HepG2 (cell line): ENCODE data around the gene DNAAF8. TPM values are rescaled to one million over a fixed set of nuclear protein-coding genes. Genes with fewer than 3 reads are reported as not detected.
A peak's percentile ranks its signal among the peaks of the same experiment; 100 is the strongest.

Experiments
- ARNTL ChIP-seq: sonication (generic); formaldehyde crosslinking; IDR thresholded peaks from 2 replicates; pipeline ENCODE4 v1.4.0; 2020; ENCODE audit warnings: mild to moderate bottlenecking, missing genetic modification reagents
- EP300 ChIP-seq, 3 experiments: sonication (generic) in 1 of 3; formaldehyde crosslinking in 1 of 3; IDR thresholded peaks; 2 replicates each; pipeline versions ENCODE4 v1.5.1 to v1.6.1; 2011 to 2020; ENCODE audit warnings: low read depth in 2 of 3, low read length in 2 of 3, borderline replicate concordance in 1 of 3, improper control_type of control experiment in 1 of 3, mild to moderate bottlenecking in 1 of 3, missing genetic modification reagents in 1 of 3, moderate library complexity in 1 of 3
- GATA4 ChIP-seq: sonication (generic); IDR thresholded peaks from 2 replicates; pipeline ENCODE4 v1.6.1; 2016; ENCODE audit warnings: antibody characterized with exemption, low read depth, borderline replicate concordance
- GMEB1 ChIP-seq: sonication (generic); formaldehyde crosslinking; IDR thresholded peaks from 2 replicates; pipeline ENCODE4 v1.5.1; 2020; ENCODE audit warnings: missing genetic modification reagents, mild to moderate bottlenecking, borderline replicate concordance
- GZF1 ChIP-seq: sonication (generic); formaldehyde crosslinking; IDR thresholded peaks from 2 replicates; pipeline ENCODE4 v1.5.1; 2020; ENCODE audit warnings: mild to moderate bottlenecking, missing genetic modification reagents
- NFIC ChIP-seq: IDR thresholded peaks from 2 replicates; pipeline ENCODE4 v1.6.1; 2012; ENCODE audit warnings: mild to moderate bottlenecking, low read length, inconsistent platforms
- PLSCR1 ChIP-seq: sonication (generic); formaldehyde crosslinking; IDR thresholded peaks from 2 replicates; pipeline ENCODE4 v1.5.0; 2020; ENCODE audit warnings: missing genetic modification reagents, mild to moderate bottlenecking, borderline replicate concordance
- SCMH1 ChIP-seq: sonication (generic); formaldehyde crosslinking; IDR thresholded peaks from 2 replicates; pipeline ENCODE4 v1.9.0; 2021; ENCODE audit warnings: missing genetic modification reagents, mild to moderate bottlenecking, borderline replicate concordance
- SOX5 ChIP-seq: IDR thresholded peaks from 2 replicates; pipeline ENCODE4 v1.6.1; 2016; ENCODE audit warnings: borderline replicate concordance
- SP2 ChIP-seq: sonication (generic); formaldehyde crosslinking; IDR thresholded peaks from 2 replicates; pipeline ENCODE4 v1.5.1; 2020; ENCODE audit warnings: mild to moderate bottlenecking, missing genetic modification reagents
- THAP9 ChIP-seq: sonication (generic); formaldehyde crosslinking; IDR thresholded peaks from 2 replicates; pipeline ENCODE4; 2020; ENCODE audit warnings: missing genetic modification reagents, mild to moderate bottlenecking, borderline replicate concordance
- ZFP36L1 ChIP-seq: sonication (generic); formaldehyde crosslinking; IDR thresholded peaks from 2 replicates; pipeline ENCODE4 v1.8.0; 2022; ENCODE audit warnings: mild to moderate bottlenecking, missing genetic modification reagents, moderate library complexity
- ZMYM3 ChIP-seq: sonication (generic); formaldehyde crosslinking; IDR thresholded peaks from 2 replicates; pipeline ENCODE4 v1.5.1; 2020; ENCODE audit warnings: mild to moderate bottlenecking, missing genetic modification reagents
- ZMYM4 ChIP-seq: sonication (generic); formaldehyde crosslinking; IDR thresholded peaks from 2 replicates; pipeline ENCODE4 v1.8.1; 2023; ENCODE audit warnings: mild to moderate bottlenecking, missing genetic modification reagents
- ZNF160 ChIP-seq: sonication (generic); formaldehyde crosslinking; IDR thresholded peaks from 2 replicates; pipeline ENCODE4 v1.8.0; 2022; ENCODE audit warnings: mild to moderate bottlenecking, inconsistent platforms, missing genetic modification reagents
- ZNF33B ChIP-seq: sonication (generic); formaldehyde crosslinking; IDR thresholded peaks from 2 replicates; pipeline ENCODE4 v1.5.1; 2020; ENCODE audit warnings: mild to moderate bottlenecking, missing genetic modification reagents
- ZNF782 ChIP-seq: sonication (generic); formaldehyde crosslinking; IDR thresholded peaks from 2 replicates; pipeline ENCODE4 v1.4.0; 2020; ENCODE audit warnings: missing genetic modification reagents, mild to moderate bottlenecking, borderline replicate concordance
- polyA plus RNA-seq, 8 experiments: library from polyadenylated mRNA; depleted of rRNA in 3 of 8; stranded (reverse) in 7 of 8; unstranded in 1 of 8; fragments of >200 nt; fragmentation: Illumina TruSeq in 4 of 8; extraction: Trizol in 4 of 8; gene quantifications; 2 replicates each; pipeline versions ENCODE4 v1.2.1 to v1.2.3, GENCODE V29; 2011 to 2016; ENCODE audit warnings: low read depth in 4 of 8, missing spikeins in 1 of 8, mixed read lengths in 1 of 8; ENCODE audit not compliant: insufficient read depth in 1 of 8
- total RNA-seq, 5 experiments: library from RNA; depleted of rRNA; stranded (reverse); fragments of >200 nt; fragmentation: Illumina TruSeq; extraction: Trizol; gene quantifications; 2 replicates each; pipeline ENCODE4 v1.2.3, GENCODE V29; 2016; ENCODE audit warnings: low read depth in 1 of 5
- TF ChIP-seq, protein P1 (sequence below), 2 experiments: sonication (generic) in 1 of 2; formaldehyde crosslinking in 1 of 2; IDR thresholded peaks; 2 replicates each; pipeline versions ENCODE4 v1.4.0 to v1.6.1; 2018 to 2020; ENCODE audit warnings: missing genetic modification reagents in 2 of 2, borderline replicate concordance in 1 of 2, low read depth in 1 of 2, mild to moderate bottlenecking in 1 of 2, missing biosample characterization in 1 of 2
- TF ChIP-seq, protein P2 (sequence below): sonication (generic); formaldehyde crosslinking; IDR thresholded peaks from 2 replicates; pipeline ENCODE4 v1.8.0; 2022; ENCODE audit warnings: missing genetic modification reagents, mild to moderate bottlenecking, inconsistent platforms, borderline replicate concordance

Gene DNAAF8
- total and polyA plus RNA-seq, 2 of the 13 experiments (the other 11 are each of a cell fraction or from before 2014, with no cell fraction given), result 0.44 TPM; not detected in 1

- no peak; the same call in 1 of the 2 replicates for TF ChIP-seq ZNF782
- TF ChIP-seq THAP9, result no peak
- peak; percentile 36; the same call in 1 of the 2 replicates for TF ChIP-seq ZMYM4 (CRISPR knock-in tag)
- no peak; the same call in 1 of the 2 replicates for TF ChIP-seq GATA4
- 0 out of 2 replicates have a peak, but pooled peaks have one; percentile 14 for TF ChIP-seq ARNTL
- no peak for TF ChIP-seq ZMYM3 (CRISPR knock-in tag)
- no peak; the same call in 1 of the 2 replicates for TF ChIP-seq GZF1 (CRISPR knock-in tag)
- no peak for TF ChIP-seq NFIC
- TF ChIP-seq SCMH1 (CRISPR knock-in tag), result no peak
- peak; percentile 65 for TF ChIP-seq GMEB1 (CRISPR knock-in tag)
- TF ChIP-seq ZNF160, result no peak; the same call in 1 of the 2 replicates
- TF ChIP-seq PLSCR1, result no peak
- no peak; the same call in 1 of the 2 replicates for TF ChIP-seq ZNF33B (CRISPR knock-in tag)
- TF ChIP-seq, protein P1, sequence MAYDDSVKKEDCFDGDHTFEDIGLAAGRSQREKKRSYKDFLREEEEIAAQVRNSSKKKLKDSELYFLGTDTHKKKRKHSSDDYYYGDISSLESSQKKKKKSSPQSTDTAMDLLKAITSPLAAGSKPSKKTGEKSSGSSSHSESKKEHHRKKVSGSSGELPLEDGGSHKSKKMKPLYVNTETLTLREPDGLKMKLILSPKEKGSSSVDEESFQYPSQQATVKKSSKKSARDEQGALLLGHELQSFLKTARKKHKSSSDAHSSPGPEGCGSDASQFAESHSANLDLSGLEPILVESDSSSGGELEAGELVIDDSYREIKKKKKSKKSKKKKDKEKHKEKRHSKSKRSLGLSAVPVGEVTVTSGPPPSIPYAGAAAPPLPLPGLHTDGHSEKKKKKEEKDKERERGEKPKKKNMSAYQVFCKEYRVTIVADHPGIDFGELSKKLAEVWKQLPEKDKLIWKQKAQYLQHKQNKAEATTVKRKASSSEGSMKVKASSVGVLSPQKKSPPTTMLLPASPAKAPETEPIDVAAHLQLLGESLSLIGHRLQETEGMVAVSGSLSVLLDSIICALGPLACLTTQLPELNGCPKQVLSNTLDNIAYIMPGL (CRISPR knock-in tag; IDR thresholded peaks at IDR 0.05; ENCODE audit: borderline replicate concordance in 1 of 2, low read depth in 1 of 2), result peak; percentile 6 to 12; a peak in 2 of 4 replicates
- TF ChIP-seq SP2 (CRISPR knock-in tag), result peak; percentile 88
- TF ChIP-seq EP300 (IDR thresholded peaks at IDR 0.05; ENCODE audit: low read depth in 2 of 2, low read length in 2 of 2), result no peak
- no peak for TF ChIP-seq EP300 (CRISPR knock-in tag; IDR thresholded peaks at IDR 0.05; ENCODE audit: borderline replicate concordance)
- 0 out of 2 replicates have a peak, but pooled peaks have one; percentile 12 for TF ChIP-seq SOX5 (CRISPR knock-in tag)
- TF ChIP-seq ZFP36L1 (CRISPR knock-in tag), result peak; percentile 23; the same call in 1 of the 2 replicates
- TF ChIP-seq, protein P2, sequence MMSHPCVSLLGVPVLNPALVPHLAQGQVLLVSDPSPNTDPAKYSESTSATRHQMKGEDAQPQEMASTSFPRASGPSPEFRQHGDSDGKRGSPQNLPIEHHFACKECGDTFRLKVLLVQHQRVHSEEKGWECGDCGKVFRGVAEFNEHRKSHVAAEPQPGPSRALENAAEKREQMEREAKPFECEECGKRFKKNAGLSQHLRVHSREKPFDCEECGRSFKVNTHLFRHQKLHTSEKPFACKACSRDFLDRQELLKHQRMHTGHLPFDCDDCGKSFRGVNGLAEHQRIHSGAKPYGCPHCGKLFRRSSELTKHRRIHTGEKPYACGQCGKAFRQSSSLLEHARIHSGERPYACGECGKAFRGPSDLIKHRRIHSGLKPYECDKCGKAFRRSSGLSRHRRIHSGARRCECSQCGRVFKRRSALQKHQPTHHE, result 0 out of 2 replicates have a peak, but pooled peaks have one; percentile 46
These were observed 40.9 kb upstream of the DNAAF8 start, which contains the start of gene NUDT16L1 (continued) for GRCh38 chr16:4693296-4693955.
